GM12892 (cell line): ENCODE data around the gene ITPR1.

Source experiments
- POLR2A ChIP-seq: IDR thresholded peaks from 2 replicates; pipeline ENCODE4 v1.6.1; 2011; ENCODE audit warnings: low read depth, low read length, control low read depth
- POLR2AphosphoS5 ChIP-seq: IDR thresholded peaks from 2 replicates; pipeline ENCODE4 v1.6.1; 2011; ENCODE audit warnings: low read depth, low read length, control low read depth
- TAF1 ChIP-seq: IDR thresholded peaks from 2 replicates; pipeline ENCODE4 v1.6.1; 2011; ENCODE audit warnings: low read depth, mild to moderate bottlenecking, control low read depth, low read length, borderline replicate concordance

DNA sequence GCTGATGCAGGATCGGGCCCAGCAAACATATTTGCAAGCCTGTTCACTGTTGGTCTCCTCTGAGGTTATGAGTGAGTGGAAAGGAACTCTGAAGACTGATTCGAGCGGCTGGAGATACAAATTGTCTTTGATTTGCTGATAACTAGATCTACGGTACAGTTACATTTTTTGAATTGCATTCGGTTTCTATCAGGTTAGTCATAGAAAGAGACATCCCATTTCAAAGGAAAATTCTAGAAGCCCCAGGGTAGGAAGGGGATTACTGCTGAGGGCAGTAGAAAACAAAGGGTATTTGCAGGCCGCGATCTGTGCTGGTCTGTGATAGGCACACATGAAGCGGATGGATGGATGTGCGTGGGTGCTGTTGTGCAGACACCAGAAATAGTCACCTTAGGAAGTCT is 228.4 kb downstream of the ITPR1 start:
- no peak for TF ChIP-seq TAF1
- no peak for TF ChIP-seq POLR2AphosphoS5
- TF ChIP-seq POLR2A, result no peak
